H1 (cell line): ENCODE data around the gene LMTK2. TPM values are rescaled to one million over a fixed set of nuclear protein-coding genes. Genes with fewer than 3 reads are reported as not detected.

Experiments used
- CTCF ChIA-PET: fragments of 300-600 bp; sonication (Branson Sonifier 250); formaldehyde crosslinking; loops from one replicate; lab custom pipeline; 2021; ENCODE audit not compliant: partially characterized antibody; lab: Charles Lee
- POLR2A ChIA-PET: fragments of 300-600 bp; sonication (Branson Sonifier 250); formaldehyde crosslinking; loops from one replicate; lab custom pipeline; 2021; ENCODE audit warnings: inconsistent platforms; ENCODE audit not compliant: partially characterized antibody; lab: Charles Lee
- DNase-seq, 2 experiments: peaks; one replicate each; pipeline versions ENCODE4 v3.0.0 to v3.0.0-alpha.2; 2010 to 2022; ENCODE audit warnings: low spot score in 2 of 2, low read depth in 1 of 2, mixed read lengths in 1 of 2
- FAIRE-seq: peaks from 2 replicates; lab custom pipeline; 2011; peaks lifted over from hg19 to GRCh38; lab: Jason Lieb, UNC
- H2AFZ ChIP-seq: 2 replicates; pipeline ENCODE4 v1.8.1; 2012; ENCODE audit warnings: low read length, inconsistent platforms
- H2AK5ac ChIP-seq: 2 replicates; pipeline ENCODE4 v1.6.1; 2013; ENCODE audit warnings: low read depth, low read length
- H2BK120ac ChIP-seq: replicated peaks from 2 replicates; pipeline ENCODE3; 2013; ENCODE audit warnings: low read depth, low read length, inconsistent platforms
- H2BK12ac ChIP-seq: 2 replicates; pipeline ENCODE4 v1.6.1; 2013; ENCODE audit warnings: low read depth, low read length
- H2BK15ac ChIP-seq: 2 replicates; pipeline ENCODE4 v1.6.1; 2013; ENCODE audit warnings: low read length
- H2BK20ac ChIP-seq: 2 replicates; pipeline ENCODE4 v1.6.1; 2013; ENCODE audit warnings: low read length
- H2BK5ac ChIP-seq: 2 replicates; pipeline ENCODE4 v1.6.1; 2013; ENCODE audit warnings: low read depth, low read length
- H3K14ac ChIP-seq: 2 replicates; pipeline ENCODE4 v1.6.1; 2013; ENCODE audit warnings: inconsistent platforms; ENCODE audit not compliant: insufficient read length
- H3K18ac ChIP-seq: 2 replicates; pipeline ENCODE4 v1.6.1; 2013; ENCODE audit warnings: low read length; ENCODE audit errors: extremely low read depth
- H3K23ac ChIP-seq: 2 replicates; pipeline ENCODE4 v1.6.1; 2013; ENCODE audit warnings: inconsistent platforms; ENCODE audit not compliant: insufficient read length
- H3K23me2 ChIP-seq: 2 replicates; pipeline ENCODE4 v1.6.1; 2013; ENCODE audit warnings: low read depth, low read length
- H3K27ac ChIP-seq: 2 replicates; pipeline ENCODE4 v1.6.1; 2011; ENCODE audit warnings: low read depth, low read length, inconsistent platforms
- H3K27me3 ChIP-seq, 4 experiments: replicated peaks in 1 of 4; 1 replicate in 1 of 4; 2 replicates in 3 of 4; pipeline versions ENCODE4 v1.6.1 to v1.8.1; 2011 to 2013; ENCODE audit warnings: low read length in 3 of 4, mild to moderate bottlenecking in 3 of 4, inconsistent platforms in 2 of 4, mixed read lengths in 2 of 4, moderate library complexity in 1 of 4; ENCODE audit not compliant: control insufficient read depth in 3 of 4, insufficient read depth in 3 of 4; ENCODE audit errors: extremely low read depth in 1 of 4
- H3K36me3 ChIP-seq, 4 experiments: 2 replicates each; pipeline versions ENCODE4 v1.6.1 to v1.8.1; 2011 to 2013; ENCODE audit warnings: mild to moderate bottlenecking in 4 of 4, low read length in 3 of 4, moderate library complexity in 2 of 4, control low read depth in 1 of 4, inconsistent platforms in 1 of 4; ENCODE audit not compliant: insufficient read depth in 4 of 4, control insufficient read depth in 2 of 4
- H3K4ac ChIP-seq: replicated peaks from 2 replicates; pipeline ENCODE3; 2013; ENCODE audit warnings: low read length, low read depth, mixed read lengths, inconsistent platforms; ENCODE audit not compliant: insufficient read length
- H3K4me1 ChIP-seq, 4 experiments: replicated peaks in 1 of 4; 1 replicate in 1 of 4; 2 replicates in 3 of 4; pipeline versions ENCODE4 v1.6.1 to v1.8.1; 2011 to 2013; ENCODE audit warnings: low read length in 3 of 4, inconsistent platforms in 2 of 4, mixed read lengths in 1 of 4; ENCODE audit not compliant: insufficient read depth in 4 of 4, control insufficient read depth in 3 of 4
- H3K4me2 ChIP-seq, 2 experiments: 2 replicates each; pipeline versions ENCODE4 v1.6.1 to v1.8.1; 2011 to 2013; ENCODE audit warnings: low read depth in 2 of 2, low read length in 2 of 2, control low read depth in 1 of 2, inconsistent platforms in 1 of 2, mild to moderate bottlenecking in 1 of 2; ENCODE audit not compliant: insufficient read depth in 1 of 2
- H3K4me3 ChIP-seq, 4 experiments: fragments of 200-600, 300-600 bp in 1 of 4; sonication (generic), shearing (Covaris generic), sonication (Bioruptor Twin) in 1 of 4; 2 replicates each; pipeline versions ENCODE4 v1.5.1 to v1.8.1; 2011 to 2016; ENCODE audit warnings: low read length in 4 of 4, low read depth in 3 of 4, control low read depth in 2 of 4, inconsistent platforms in 2 of 4, mild to moderate bottlenecking in 2 of 4, mixed read lengths in 1 of 4, moderate library complexity in 1 of 4; ENCODE audit not compliant: insufficient read depth in 2 of 4; ENCODE audit errors: extremely low read depth in 1 of 4
- H3K56ac ChIP-seq: replicated peaks from 2 replicates; pipeline ENCODE3; 2013; ENCODE audit warnings: low read depth, mild to moderate bottlenecking, mixed read lengths, low read length, inconsistent platforms; ENCODE audit not compliant: insufficient read length
- H3K79me1 ChIP-seq: 2 replicates; pipeline ENCODE4 v1.6.1; 2013; ENCODE audit warnings: low read depth, low read length, control low read depth
- H3K79me2 ChIP-seq, 2 experiments: 2 replicates each; pipeline versions ENCODE4 v1.6.1 to v1.8.1; 2012 to 2013; ENCODE audit warnings: low read length in 2 of 2, mild to moderate bottlenecking in 2 of 2, inconsistent platforms in 1 of 2; ENCODE audit not compliant: insufficient read depth in 2 of 2, control insufficient read depth in 1 of 2
- H3K9ac ChIP-seq, 4 experiments: replicated peaks in 1 of 4; 1 replicate in 1 of 4; 2 replicates in 3 of 4; pipeline versions ENCODE4 v1.6.1 to v1.8.1; 2011 to 2013; ENCODE audit warnings: low read depth in 3 of 4, low read length in 3 of 4, control low read depth in 2 of 4, mild to moderate bottlenecking in 2 of 4, moderate library complexity in 2 of 4, inconsistent platforms in 1 of 4; ENCODE audit errors: extremely low read depth in 1 of 4
- H3K9me3 ChIP-seq, 2 experiments: 2 replicates each; pipeline versions ENCODE4 v1.6.1 to v1.8.1; 2012 to 2013; ENCODE audit warnings: mild to moderate bottlenecking in 2 of 2, moderate library complexity in 2 of 2, control low read depth in 1 of 2, inconsistent platforms in 1 of 2, low read depth in 1 of 2, low read length in 1 of 2, mixed read lengths in 1 of 2; ENCODE audit not compliant: insufficient read depth in 2 of 2
- H4K20me1 ChIP-seq, 2 experiments: replicated peaks in 1 of 2; 2 replicates each; pipeline versions ENCODE3 to v1.8.1; 2011 to 2013; ENCODE audit warnings: inconsistent platforms in 2 of 2, low read length in 2 of 2, mild to moderate bottlenecking in 1 of 2; ENCODE audit not compliant: insufficient read depth in 2 of 2, control insufficient read depth in 1 of 2
- H4K5ac ChIP-seq: 2 replicates; pipeline ENCODE4 v1.6.1; 2013; ENCODE audit warnings: low read length, low read depth, mixed read lengths, inconsistent platforms; ENCODE audit not compliant: insufficient read length
- H4K8ac ChIP-seq: 2 replicates; pipeline ENCODE4 v1.8.0; 2013; ENCODE audit warnings: mild to moderate bottlenecking, moderate library complexity, low read length, inconsistent platforms; ENCODE audit not compliant: insufficient read depth; ENCODE audit errors: extremely low read depth
- H4K91ac ChIP-seq: replicated peaks from 2 replicates; pipeline ENCODE3; 2013; ENCODE audit warnings: low read length, mixed read lengths, inconsistent platforms; ENCODE audit not compliant: insufficient read length
- BRCA1 ChIP-seq: IDR thresholded peaks from 2 replicates; pipeline ENCODE4 v1.6.1; 2012; ENCODE audit warnings: low read depth, low read length, improper control_type of control experiment
- CBX5 ChIP-seq: fragments of 300-800, 300-1000 bp; sonication (generic); IDR thresholded peaks from 2 replicates; pipeline ENCODE4 v1.7.1; 2016; ENCODE audit warnings: antibody characterized with exemption, low read length, low read depth
- JUND ChIP-seq: IDR thresholded peaks from 2 replicates; pipeline ENCODE4 v1.6.1; 2011; ENCODE audit warnings: mild to moderate bottlenecking, improper control_type of control experiment, low read length
- KDM5A ChIP-seq: fragments of 200-600 bp; IDR thresholded peaks from 2 replicates; pipeline ENCODE4 v1.7.1; 2012; ENCODE audit warnings: mild to moderate bottlenecking, low read length, inconsistent platforms, mixed read lengths
- RXRA ChIP-seq: IDR thresholded peaks from 2 replicates; pipeline ENCODE4 v1.6.1; 2011; ENCODE audit warnings: low read depth, mild to moderate bottlenecking, low read length, moderate library complexity; ENCODE audit not compliant: insufficient read depth
- SP1 ChIP-seq: IDR thresholded peaks from 2 replicates; pipeline ENCODE4 v1.6.1; 2011; ENCODE audit warnings: low read depth, low read length
- WGBS, 2 experiments: shearing (Covaris generic) in 1 of 2; methylation state at CpG; one replicate each; pipeline versions ENCODE4 v1.1.6 to v1.1.7; 2013 to 2015; ENCODE audit warnings: low lambda C conversion rate in 2 of 2, mixed read lengths in 2 of 2, inconsistent platforms in 1 of 2, low coverage in 1 of 2, missing lambda C conversion rate in 1 of 2; ENCODE audit not compliant: insufficient replicate concordance in 2 of 2, insufficient coverage in 1 of 2, insufficient read length in 1 of 2; ENCODE audit errors: extremely low coverage in 1 of 2, missing lambda C conversion rate in 1 of 2; 5-methylcytosine and 5-hydroxymethylcytosine counted together
- polyA plus RNA-seq, 7 experiments: library from polyadenylated mRNA; depleted of rRNA in 3 of 7; stranded (reverse) in 5 of 7; unstranded in 2 of 7; fragments of >200 nt in 5 of 7; fragments of 200-250 nt in 2 of 7; gene quantifications; 1 replicate in 5 of 7; 2 replicates in 1 of 7; 4 replicates in 1 of 7; pipeline versions ENCODE4 v1.2.1 to v1.2.3, GENCODE V29; 2011 to 2013; ENCODE audit warnings: missing spikeins in 2 of 7, mixed read lengths in 2 of 7
- total RNA-seq: library from RNA; stranded (reverse); fragmentation: NEBNext Ultra II Directional; extraction: Animal tissue kit (Norgen Biotek cat#: 25700); gene quantifications from 2 replicates; pipeline ENCODE4 v1.2.1, GENCODE V29; 2021
- TF ChIP-seq, protein P1 (sequence below): IDR thresholded peaks from 2 replicates; pipeline ENCODE4 v1.6.1; 2012; ENCODE audit warnings: inconsistent platforms
- TF ChIP-seq, protein P2 (sequence below): IDR thresholded peaks from 2 replicates; pipeline ENCODE4 v1.6.1; 2012; ENCODE audit warnings: inconsistent platforms
- TF ChIP-seq, protein P3 (sequence below), 3 experiments: IDR thresholded peaks; 1 replicate in 2 of 3; 2 replicates in 1 of 3; pipeline versions ENCODE4 v1.5.1 to v1.6.1; 2011; ENCODE audit warnings: low read length in 3 of 3, mild to moderate bottlenecking in 3 of 3, inconsistent platforms in 2 of 3, low read depth in 1 of 3, moderate library complexity in 1 of 3; ENCODE audit not compliant: insufficient read depth in 1 of 3; ENCODE audit errors: control extremely low read depth in 1 of 3

The LMTK2 gene
- total and polyA plus RNA-seq, 2 of the 8 experiments (the other 6 are each of a cell fraction or from before 2014, with no cell fraction given): 9.7 to 30.7 TPM

DNA sequence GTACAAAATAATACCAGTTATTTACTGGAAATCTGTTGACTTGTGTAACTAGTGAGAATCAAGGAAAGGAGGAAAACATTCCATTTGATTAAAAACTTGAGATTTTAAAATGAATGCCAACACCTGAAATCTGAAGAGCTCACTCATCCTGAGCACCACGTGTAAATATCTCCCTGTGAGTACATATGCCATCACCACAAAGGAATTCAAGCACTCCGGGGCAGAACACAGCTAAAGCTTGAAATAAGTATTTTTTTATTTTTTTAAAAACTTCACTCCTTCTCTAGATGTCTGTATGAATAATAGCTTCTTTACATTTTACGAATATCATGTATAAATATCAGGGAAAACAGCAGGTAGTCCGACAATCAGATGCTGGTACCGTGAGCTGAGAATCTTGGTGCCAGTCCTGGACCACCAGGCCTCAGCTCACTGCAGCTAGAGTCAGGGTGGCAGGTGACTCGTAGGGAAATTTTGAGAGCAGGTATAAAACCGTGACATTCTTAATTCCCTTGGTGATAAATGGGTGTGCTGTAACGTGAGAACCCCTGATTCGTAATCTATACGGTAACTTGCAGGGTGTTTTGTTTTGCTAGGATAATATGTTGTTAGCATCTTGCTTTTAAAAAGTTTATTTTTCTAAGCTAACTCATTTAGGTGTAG is 12.7 kb downstream of the LMTK2 start:
- Histone ChIP-seq H3K4me1 (peaks cover 0 to 4% (median 3%) of the 10 kb centered on the region in 4 experiments; a peak in 3 of 7 replicates), H2BK5ac (no peak overlapping the region), H3K23ac (no peak overlapping the region), H3K23me2 (no peaks in the 10 kb centered on the region; the same call in 1 of the 2 replicates), H3K9ac (no peak overlapping the region), H4K20me1 (peaks cover 5 to 10% of the 10 kb centered on the region in 2 experiments), H2AK5ac (no peak overlapping the region), H3K36me3 (no peaks in the 10 kb centered on the region; a peak in 1 of 8 replicates), H3K4me3 (no peak overlapping the region), H2BK12ac (no peak overlapping the region), H4K8ac (no peak overlapping the region), H2BK15ac (no peak overlapping the region), H3K27me3 (no peaks in the 10 kb centered on the region), H3K27ac (no peak overlapping the region), H4K5ac (no peak overlapping the region), H2AFZ (no peak overlapping the region), H3K4ac (no peak overlapping the region), H3K18ac (no peak overlapping the region), H3K79me2 (peaks cover 4 to 96% of the 10 kb centered on the region in 2 experiments), H3K79me1 (peaks cover 13% of the 10 kb centered on the region), H3K56ac (no peak overlapping the region), H3K9me3 (no peaks in the 10 kb centered on the region), H2BK20ac (no peak overlapping the region), H3K14ac (no peak overlapping the region), H2BK120ac (no peak overlapping the region), H4K91ac (no peak overlapping the region), H3K4me2 (peak overlapping the region in 1 of 2 experiments; percentile 16; a peak in 1 of 4 replicates)
- 75% methylated on average over 10 of the region's 10 CpGs; no CpG with 5 or more reads in 1 of the 2 experiments for WGBS, 2 experiments
- DNase-seq (no peak), FAIRE-seq (no peak)
- ChIA-PET CTCF (interaction anchor here (0.6 to 1.8 kb wide), 8 partner anchors 10 to 138 kb away, joined by 3 to 11 read pairs (median 4); no protein-coding TSS in a partner anchor), POLR2A (interaction anchor here (0.7 to 1.8 kb wide), 2 partner anchors 9 to 15 kb away, joined by 3 to 8 read pairs; no protein-coding TSS in a partner anchor)
- no peak for TF ChIP-seq BRCA1
- TF ChIP-seq, protein P1, sequence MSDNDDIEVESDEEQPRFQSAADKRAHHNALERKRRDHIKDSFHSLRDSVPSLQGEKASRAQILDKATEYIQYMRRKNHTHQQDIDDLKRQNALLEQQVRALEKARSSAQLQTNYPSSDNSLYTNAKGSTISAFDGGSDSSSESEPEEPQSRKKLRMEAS: no peak
- TF ChIP-seq KDM5A: no peak
- no peak for TF ChIP-seq JUND
- no peak for TF ChIP-seq RXRA
- TF ChIP-seq, protein P2, sequence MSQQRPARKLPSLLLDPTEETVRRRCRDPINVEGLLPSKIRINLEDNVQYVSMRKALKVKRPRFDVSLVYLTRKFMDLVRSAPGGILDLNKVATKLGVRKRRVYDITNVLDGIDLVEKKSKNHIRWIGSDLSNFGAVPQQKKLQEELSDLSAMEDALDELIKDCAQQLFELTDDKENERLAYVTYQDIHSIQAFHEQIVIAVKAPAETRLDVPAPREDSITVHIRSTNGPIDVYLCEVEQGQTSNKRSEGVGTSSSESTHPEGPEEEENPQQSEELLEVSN: no peak
- TF ChIP-seq SP1: no peak
- TF ChIP-seq, protein P3, sequence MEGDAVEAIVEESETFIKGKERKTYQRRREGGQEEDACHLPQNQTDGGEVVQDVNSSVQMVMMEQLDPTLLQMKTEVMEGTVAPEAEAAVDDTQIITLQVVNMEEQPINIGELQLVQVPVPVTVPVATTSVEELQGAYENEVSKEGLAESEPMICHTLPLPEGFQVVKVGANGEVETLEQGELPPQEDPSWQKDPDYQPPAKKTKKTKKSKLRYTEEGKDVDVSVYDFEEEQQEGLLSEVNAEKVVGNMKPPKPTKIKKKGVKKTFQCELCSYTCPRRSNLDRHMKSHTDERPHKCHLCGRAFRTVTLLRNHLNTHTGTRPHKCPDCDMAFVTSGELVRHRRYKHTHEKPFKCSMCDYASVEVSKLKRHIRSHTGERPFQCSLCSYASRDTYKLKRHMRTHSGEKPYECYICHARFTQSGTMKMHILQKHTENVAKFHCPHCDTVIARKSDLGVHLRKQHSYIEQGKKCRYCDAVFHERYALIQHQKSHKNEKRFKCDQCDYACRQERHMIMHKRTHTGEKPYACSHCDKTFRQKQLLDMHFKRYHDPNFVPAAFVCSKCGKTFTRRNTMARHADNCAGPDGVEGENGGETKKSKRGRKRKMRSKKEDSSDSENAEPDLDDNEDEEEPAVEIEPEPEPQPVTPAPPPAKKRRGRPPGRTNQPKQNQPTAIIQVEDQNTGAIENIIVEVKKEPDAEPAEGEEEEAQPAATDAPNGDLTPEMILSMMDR (IDR thresholded peaks at IDR 0.05; ENCODE audit: control extremely low read depth in 1 of 3, insufficient read depth in 1 of 3, low read depth in 1 of 3, low read length in 3 of 3): no peak
- TF ChIP-seq CBX5: no peak
